HCEC 1CT (cell line): ENCODE data around the gene PPP1R15B.

Experiments
- DNase-seq: peaks from one replicate; pipeline ENCODE4 v3.0.0-alpha.2; 2017

The PPP1R15B gene

GRCh38 chr1:204420039-204421004 lies 8.7 kb upstream of the PPP1R15B start:
- DNase-seq, result no peak

- DNase-seq, result peak; percentile 32
Observed at GRCh38 chr1:204419064-204419403, 7.4 kb upstream of the PPP1R15B start.

GRCh38 chr1:204418174-204419063 lies 6.8 kb upstream of the PPP1R15B start:
- DNase-seq, result peak; percentile 21

- DNase-seq, result peak; percentile 95
Observed at GRCh38 chr1:204417074-204417997, 5.7 kb upstream of the PPP1R15B start.

- DNase-seq, result no peak
Observed at GRCh38 chr1:204416589-204417073, 5.0 kb upstream of the PPP1R15B start.

- DNase-seq, result no peak
Observed at GRCh38 chr1:204415351-204415750, 3.7 kb upstream of the PPP1R15B start.

- DNase-seq, result no peak
Observed at GRCh38 chr1:204414016-204414415, 2.4 kb upstream of the PPP1R15B start.

- no peak for DNase-seq
Observed at GRCh38 chr1:204413170-204413535, 1.5 kb upstream of the PPP1R15B start.

- DNase-seq, result peak; percentile 56
Observed at GRCh38 chr1:204410688-204411450, 748 bp downstream of the PPP1R15B start.

GRCh38 chr1:204409836-204410687 lies 1.6 kb downstream of the PPP1R15B start:
- DNase-seq, result no peak

GRCh38 chr1:204409123-204409522 lies 2.5 kb downstream of the PPP1R15B start:
- DNase-seq, result no peak

GRCh38 chr1:204408602-204409001 lies 3.0 kb downstream of the PPP1R15B start:
- DNase-seq, result no peak

GRCh38 chr1:204408074-204408507 lies 3.5 kb downstream of the PPP1R15B start:
- DNase-seq, result peak; percentile 67

- no peak for DNase-seq
Observed at GRCh38 chr1:204407295-204407971, 4.2 kb downstream of the PPP1R15B start.

- DNase-seq, result no peak
Observed at GRCh38 chr1:204406621-204407020, 5.0 kb downstream of the PPP1R15B start.

- DNase-seq, result no peak
Observed at GRCh38 chr1:204405988-204406387, 5.6 kb downstream of the PPP1R15B start.

GRCh38 chr1:204404629-204405028 lies 7.0 kb downstream of the PPP1R15B start:
- DNase-seq, result no peak

- no peak for DNase-seq
Observed at GRCh38 chr1:204402391-204402790, 9.2 kb downstream of the PPP1R15B start.

- no peak for DNase-seq
Observed at GRCh38 chr1:204401730-204402129, 9.9 kb downstream of the PPP1R15B start.
